Activated T-helper 1 cell treated with Interleukin-2 at 50 U/mL for 16 hours (primary cell): ENCODE measurements around the gene OXA1L.
"Not testable (repeated sequence)": the region's sequence is repeated elsewhere in the genome, so short reads cannot be mapped to it uniquely, and the experiment has no call there.

Source experiments
- DNase-seq: peaks from one replicate; pipeline ENCODE4 v3.0.0-alpha.2; 2020; ENCODE audit warnings: low read depth

OXA1L gene

DNA sequence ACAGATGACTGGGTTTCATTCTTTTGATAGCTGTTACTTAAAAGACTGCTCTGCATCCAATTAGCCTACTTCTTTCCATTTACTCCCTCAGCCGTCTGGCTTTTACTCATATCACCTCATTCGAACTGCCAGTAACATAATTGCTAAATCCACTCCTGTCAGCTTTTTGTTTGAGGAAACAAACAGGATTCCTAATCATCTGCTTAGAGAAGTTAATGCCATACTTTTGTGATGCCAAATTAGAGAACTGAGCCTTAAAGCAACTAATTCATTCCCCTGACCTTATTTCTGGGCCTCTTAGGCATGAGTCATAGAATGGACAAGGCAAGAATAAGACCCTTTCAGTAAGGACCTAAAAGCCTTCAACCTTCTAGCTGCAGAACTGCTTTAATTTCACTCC, 2.9 kb downstream of the OXA1L start:
- no peak for DNase-seq

DNA sequence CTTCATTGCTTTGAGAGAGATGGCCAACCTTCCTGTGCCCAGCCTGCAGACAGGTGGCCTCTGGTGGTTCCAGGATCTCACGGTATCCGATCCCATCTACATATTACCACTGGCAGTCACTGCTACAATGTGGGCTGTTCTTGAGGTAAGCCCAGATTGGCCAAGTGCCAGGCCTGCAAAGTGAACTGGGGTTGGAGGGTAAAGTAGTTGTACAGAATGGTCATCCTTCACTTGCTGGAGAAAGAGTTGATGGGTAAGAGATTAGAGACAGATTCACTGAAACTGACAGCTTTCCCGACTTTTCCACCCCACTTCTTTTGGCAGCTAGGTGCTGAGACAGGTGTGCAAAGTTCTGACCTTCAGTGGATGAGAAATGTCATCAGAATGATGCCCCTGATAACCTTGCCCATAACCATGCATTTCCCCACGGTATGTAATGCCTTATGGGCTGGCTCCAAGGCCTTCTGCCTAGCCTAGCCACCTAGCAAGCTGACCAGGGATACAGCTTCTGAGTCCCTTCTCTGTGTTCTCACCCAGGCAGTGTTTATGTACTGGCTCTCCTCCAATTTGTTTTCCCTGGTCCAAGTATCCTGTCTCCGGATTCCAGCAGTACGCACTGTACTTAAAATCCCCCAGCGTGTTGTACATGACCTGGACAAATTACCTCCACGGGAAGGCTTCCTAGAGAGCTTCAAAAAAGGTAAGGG, 4.1 kb downstream of the OXA1L start:
- DNase-seq = no peak

- DNase-seq = no peak
Observed at GRCh38 chr14:22772725-22773124, 6.2 kb downstream of the OXA1L start.

DNA sequence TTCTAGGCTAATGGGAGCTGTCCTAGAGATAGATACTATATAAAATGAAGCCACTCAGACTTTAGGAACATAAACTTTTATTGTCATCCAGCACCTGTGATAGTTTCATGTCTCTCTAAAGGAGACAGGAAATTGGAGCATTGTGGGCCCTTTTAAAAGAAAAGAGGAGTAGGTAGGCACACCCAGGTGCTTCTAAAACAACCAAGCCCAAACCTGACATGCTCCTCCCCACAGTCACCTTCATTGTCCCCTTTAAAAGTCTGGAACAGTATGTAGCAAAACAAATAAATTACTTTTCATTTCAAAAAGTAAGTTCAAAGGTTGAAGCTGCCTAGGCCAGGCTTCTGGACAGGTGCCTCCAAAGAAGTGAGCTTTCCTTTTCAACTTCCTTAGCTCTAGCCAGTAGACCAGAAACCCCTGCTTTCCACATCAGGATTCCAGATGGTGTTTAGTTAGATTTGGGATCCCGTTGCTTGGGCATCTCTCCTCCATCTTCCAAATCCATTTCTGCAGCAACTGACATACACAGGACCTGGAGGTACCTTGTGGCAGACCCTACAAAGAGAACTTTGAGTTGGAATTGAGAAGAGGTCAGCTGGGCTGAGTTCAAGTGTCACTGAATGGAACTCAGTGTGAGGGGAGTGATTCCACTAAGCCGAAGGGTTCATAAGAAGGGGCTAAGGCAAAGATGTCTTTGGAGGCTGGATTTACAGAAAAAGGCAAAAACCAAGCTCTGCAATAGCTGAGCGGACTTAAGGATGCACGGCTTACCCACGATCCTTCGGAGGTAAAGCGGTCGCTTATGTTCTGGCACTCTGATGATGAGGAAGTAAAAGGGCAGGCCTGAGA, 6.9 kb downstream of the OXA1L start:
- DNase-seq = no peak

- DNase-seq = no peak
Observed at GRCh38 chr14:22774011-22774706, 7.7 kb downstream of the OXA1L start.

DNA sequence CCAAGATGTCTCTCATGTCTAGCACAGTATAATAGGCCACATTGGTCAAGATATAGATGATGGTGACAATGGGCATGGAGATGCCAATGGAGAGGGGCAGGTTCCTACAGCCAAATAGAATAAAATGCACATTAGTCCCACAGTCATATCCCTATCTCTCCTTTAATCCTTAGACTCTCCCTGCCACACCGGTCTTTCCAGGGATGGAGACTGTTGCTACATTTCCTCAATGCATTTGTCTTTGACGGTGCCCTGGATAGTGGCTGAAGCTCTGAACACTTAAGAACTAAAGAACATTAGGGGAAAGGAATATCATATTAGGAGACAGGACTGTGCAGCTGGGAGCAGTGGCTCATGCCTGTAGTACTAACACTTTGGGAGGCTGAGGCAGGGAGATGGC, 9.7 kb downstream of the OXA1L start:
- no peak for DNase-seq

GRCh38 chr14:22776849-22777248, 10.4 kb downstream of the OXA1L start:
- DNase-seq = not testable (repeated sequence)

- DNase-seq = no peak
Observed at GRCh38 chr14:22778084-22778483, 11.6 kb downstream of the OXA1L start.

- DNase-seq = no peak
Observed at GRCh38 chr14:22780105-22780679, 13.7 kb downstream of the OXA1L start.

DNA sequence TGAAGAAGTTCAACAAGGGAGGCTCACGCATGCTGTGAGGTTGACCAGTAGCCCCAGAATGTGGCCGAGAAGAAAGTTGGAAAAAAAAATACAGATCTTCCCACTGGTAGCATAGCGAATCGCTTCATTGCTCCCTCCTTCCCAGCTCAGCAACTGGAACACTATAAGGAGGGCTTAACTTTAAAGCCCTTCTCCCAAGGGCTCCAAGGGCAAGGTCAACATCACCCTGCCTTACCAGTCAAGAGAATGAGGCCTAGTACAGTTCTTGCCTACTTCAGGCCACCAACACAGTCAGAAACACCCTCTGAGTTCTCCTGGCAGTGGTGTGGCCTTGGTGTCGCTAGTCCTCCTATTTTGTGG, 14.4 kb downstream of the OXA1L start:
- DNase-seq = no peak

- no peak for DNase-seq
Observed at GRCh38 chr14:22781301-22781991, 15.0 kb downstream of the OXA1L start.

DNA sequence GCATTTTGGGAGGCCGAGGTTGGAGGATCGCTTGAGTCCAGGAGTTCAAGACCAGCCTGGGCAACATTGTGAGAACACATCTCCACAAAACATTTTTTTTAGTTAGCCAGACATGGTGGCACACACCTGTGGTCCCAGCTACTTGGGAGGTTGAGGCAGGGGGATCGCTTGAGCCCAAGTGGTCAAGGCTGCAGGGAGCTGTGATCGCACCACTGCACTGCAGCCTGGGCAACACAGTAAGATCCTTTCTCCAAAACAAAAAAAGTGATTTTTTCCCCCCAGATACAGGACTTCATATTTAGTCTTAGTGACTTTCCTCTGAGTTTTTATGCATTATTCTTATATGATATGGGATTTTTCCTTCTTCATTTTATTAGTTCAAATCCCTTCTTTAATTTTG, 20.2 kb downstream of the OXA1L start:
- no peak for DNase-seq

GRCh38 chr14:22791301-22791700, 24.8 kb downstream of the OXA1L start:
- DNase-seq = no peak

- no peak for DNase-seq
Observed at GRCh38 chr14:22792158-22792557, 25.7 kb downstream of the OXA1L start.

DNA sequence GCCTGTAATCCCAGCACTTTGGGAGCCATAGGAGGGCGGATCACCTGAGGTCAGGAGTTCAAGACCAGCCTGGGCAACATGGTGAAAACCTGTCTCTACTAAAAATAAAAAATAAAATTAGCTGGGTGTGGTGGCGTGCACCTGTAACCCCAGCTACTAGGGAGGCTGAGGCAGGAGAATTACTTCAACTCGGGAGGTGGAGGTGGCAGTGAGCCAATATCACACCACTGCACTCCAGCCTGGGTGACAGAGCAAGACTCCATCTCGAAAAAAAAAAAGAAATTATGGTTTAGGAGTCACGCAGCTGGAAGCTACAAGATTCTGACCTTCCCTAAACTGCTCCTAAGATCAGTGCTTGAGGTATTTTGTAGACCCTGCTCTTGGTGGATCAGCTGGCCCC, 27.1 kb downstream of the OXA1L start:
- not testable (repeated sequence) for DNase-seq

DNA sequence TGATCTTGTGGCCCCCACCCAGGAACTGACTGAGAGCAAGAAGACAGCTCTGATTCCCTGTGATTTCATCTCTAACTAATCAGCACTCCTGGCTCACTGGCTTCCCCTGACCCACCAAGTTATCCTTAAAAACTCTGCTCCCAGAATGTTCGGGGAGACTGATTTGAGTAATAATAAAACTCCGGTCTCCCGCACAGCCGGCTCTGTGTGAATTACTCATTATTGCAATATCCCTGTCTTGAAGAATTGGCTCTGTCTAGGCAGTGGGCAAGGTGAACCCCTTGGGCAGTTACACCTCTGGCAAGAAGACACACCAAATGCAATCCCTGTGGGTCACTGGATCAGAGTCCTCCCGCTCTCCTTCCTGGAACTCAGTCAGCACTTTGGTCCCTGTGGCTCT, 27.5 kb downstream of the OXA1L start:
- no peak for DNase-seq

DNA sequence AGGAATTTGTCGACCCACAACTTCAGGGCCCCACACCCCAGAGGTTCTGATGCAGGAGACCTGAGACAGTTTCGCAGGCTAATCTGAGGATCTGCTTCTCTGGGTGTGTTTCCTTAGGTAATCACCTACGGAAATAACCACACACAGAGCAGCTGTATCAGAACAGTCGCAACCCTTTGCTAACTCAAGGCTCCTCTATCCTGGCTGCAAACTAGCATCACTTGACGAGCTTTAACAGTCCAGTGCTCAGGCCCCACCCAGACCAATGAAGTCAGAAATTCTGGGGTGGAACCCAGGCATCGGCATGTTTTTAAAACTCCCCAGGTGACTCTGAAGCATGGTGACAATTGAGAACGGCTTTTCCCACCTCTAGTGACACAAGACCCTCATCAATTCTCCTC, 28.1 kb downstream of the OXA1L start:
- DNase-seq = no peak

DNA sequence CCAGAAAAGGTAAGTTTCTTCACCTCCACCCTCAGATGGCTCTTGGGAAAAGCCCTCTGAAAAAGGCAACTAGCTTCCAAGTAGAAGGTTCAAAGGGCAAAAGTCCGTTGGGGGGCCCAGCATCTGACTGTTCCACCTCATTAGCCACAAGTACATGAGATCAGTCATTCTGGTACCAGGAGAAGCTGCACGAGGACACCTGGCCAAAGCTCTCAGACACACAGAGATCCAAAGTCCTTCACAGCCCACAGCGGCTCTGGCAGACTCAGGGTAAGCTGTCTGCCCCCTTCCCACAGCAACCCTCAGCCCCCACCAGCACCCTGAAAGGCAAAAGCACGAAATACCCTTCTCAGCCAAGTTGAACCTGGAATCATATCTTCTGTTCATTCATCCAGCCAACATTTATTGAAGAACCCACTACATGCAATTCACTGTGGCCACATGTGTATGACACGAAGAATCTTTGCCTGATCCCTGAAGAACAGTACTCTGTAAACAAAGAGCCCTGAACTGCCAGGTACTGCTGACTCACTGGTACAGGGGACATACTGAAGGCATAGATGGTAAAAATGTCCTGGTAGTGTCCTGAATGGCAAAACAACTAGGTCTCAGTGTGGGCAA, 29.7 kb downstream of the OXA1L start:
- no peak for DNase-seq

DNA sequence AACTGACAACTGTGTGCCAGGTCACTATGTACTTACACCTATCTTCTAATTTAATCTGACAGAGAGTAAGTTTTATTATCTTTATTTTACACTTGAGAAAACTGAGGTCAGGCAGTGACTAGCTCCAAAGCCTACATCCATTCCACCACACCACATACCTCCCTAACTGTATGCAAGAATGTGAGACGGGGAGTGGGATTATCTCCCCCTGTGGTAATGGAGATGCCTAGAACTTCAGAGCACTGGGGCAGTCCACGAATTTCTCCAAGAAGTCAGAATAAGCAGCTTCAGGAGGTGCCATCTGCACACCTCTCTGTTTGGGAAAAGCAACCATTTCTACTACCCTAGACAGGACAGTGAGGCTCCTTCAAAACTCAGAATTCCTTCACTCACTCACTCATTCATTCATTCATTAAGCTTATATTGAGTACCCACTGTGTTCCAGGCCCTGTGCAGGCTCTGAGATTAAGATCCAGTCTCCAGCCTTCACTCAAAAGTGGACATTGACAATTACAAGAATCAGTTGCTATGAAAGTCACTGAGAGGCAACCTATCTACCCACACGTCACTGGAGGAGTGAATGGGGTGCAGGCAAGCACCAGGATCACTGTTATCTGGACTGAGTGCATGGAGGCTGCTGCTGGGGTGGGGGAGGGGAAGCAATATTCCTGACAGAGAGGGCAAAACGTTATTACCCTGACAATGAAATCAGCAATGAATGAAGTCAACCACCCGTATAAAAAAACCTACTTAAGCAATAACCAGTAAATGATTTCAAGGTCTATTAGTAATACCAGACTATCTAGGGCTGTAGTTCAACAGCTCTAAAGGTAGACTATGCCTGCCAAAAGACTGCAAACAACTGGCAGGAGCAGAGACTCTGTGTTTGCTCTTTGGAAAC, 30.8 kb downstream of the OXA1L start:
- no peak for DNase-seq

DNA sequence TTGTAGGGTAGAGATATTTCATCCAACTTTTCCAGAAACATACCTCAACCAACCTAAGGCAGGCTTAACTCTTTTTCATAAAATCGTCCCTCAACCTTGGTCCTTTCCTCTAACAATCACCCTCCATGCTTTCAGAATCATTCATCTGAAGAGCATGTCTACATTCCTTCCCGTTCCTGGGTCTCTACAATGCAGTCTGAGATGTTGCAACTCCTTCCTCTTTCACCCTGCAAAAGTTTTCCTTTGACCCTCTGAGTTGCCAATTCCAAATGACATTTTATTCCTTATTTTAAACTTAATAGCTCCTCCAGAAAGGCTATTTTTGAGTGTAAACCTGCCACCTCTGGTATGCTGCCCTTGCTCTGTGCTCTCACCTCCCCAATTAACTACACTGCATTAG, 32.0 kb downstream of the OXA1L start:
- no peak for DNase-seq

DNA sequence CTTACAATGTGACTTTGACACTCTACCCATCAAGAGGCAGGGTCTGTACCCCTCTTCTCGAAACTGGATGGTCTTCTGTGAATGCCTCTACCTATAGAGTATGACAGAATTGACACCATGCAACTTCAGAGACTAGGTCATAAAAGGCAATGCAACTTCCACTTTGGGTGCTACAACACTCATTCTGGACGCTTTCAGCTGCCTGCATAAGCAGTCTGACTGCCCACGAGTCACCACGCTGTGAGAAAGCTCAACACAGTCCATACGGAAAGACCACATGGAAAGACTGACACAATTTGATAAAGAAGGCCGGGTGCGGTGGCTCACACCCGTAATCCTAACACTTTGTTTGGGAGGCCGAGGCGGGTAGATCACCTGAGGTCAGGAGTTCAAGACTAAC, 33.9 kb downstream of the OXA1L start:
- DNase-seq = no peak
